KOPT-K1 (cell line): ENCODE data around the gene PATJ.
A peak's percentile ranks its signal among the peaks of the same experiment; 100 is the strongest.
"Not testable (repeated sequence)": the region's sequence is repeated elsewhere in the genome, so short reads cannot be mapped to it uniquely, and the experiment has no call there.

Experiments used
- H3K27ac ChIP-seq: fragments of 200-600 bp; sonication (generic); 2 replicates; pipeline ENCODE4 v1.5.1; 2016; ENCODE audit warnings: antibody characterized with exemption, mild to moderate bottlenecking, low read depth, low read length; ENCODE audit not compliant: poor library complexity, severe bottlenecking
- H3K36me3 ChIP-seq: fragments of 200-600 bp; sonication (generic); 2 replicates; pipeline ENCODE4 v1.5.1; 2017; ENCODE audit warnings: antibody characterized with exemption, mild to moderate bottlenecking, low read length, moderate library complexity; ENCODE audit not compliant: insufficient read depth
- H3K9me3 ChIP-seq: fragments of 200-600 bp; sonication (generic); 2 replicates; pipeline ENCODE4 v1.5.1; 2017; ENCODE audit warnings: antibody characterized with exemption, low read length, mild to moderate bottlenecking; ENCODE audit not compliant: insufficient read depth, poor library complexity, severe bottlenecking

Gene PATJ

GRCh38 chr1:61741711-61742619, at the start of gene PATJ:
Gene PATJ, plus strand, starts transcription at chr1:61742480. Its CDS starts 20,413 bp downstream, at chr1:61762893.
- Histone ChIP-seq H3K9me3 (no peaks in the 10 kb centered on the region), H3K27ac (no peak within 1 kb of the TSS), H3K36me3 (no peaks in the 10 kb centered on the region)

GRCh38 chr1:61699911-61700851, 42.1 kb upstream of the PATJ start:
- no peak overlapping the region for H3K27ac ChIP-seq
- H3K36me3 ChIP-seq, result peaks cover 80% of the 10 kb centered on the region

GRCh38 chr1:61708953-61709907, 33.0 kb upstream of the PATJ start:
- Histone ChIP-seq H3K27ac (no peak overlapping the region), H3K36me3 (peaks cover 63% of the 10 kb centered on the region), H3K9me3 (no peaks in the 10 kb centered on the region)

More at GRCh38 chr1:61699911-61700851, 42.1 kb upstream of the PATJ start:
- no peaks in the 10 kb centered on the region for H3K9me3 ChIP-seq

- H3K27ac ChIP-seq, result no peak overlapping the region
- peaks cover 61% of the 10 kb centered on the region for H3K36me3 ChIP-seq
- H3K9me3 ChIP-seq, result no peaks in the 10 kb centered on the region
Measured at GRCh38 chr1:61709908-61710289, 32.4 kb upstream of the PATJ start.

- not testable (repeated sequence) for H3K9me3 ChIP-seq, H3K27ac ChIP-seq
- H3K36me3 ChIP-seq, result peaks cover 53% of the 10 kb centered on the region
Measured at GRCh38 chr1:61711257-61711656, 31.0 kb upstream of the PATJ start.

GRCh38 chr1:61711969-61712368, 30.3 kb upstream of the PATJ start:
- H3K36me3 ChIP-seq, result peaks cover 49% of the 10 kb centered on the region
- no peak overlapping the region for H3K27ac ChIP-seq
- no peaks in the 10 kb centered on the region for H3K9me3 ChIP-seq

GRCh38 chr1:61718996-61719663, 23.1 kb upstream of the PATJ start:
- H3K36me3 ChIP-seq, result peaks cover 40% of the 10 kb centered on the region
- not testable (repeated sequence) for H3K9me3 ChIP-seq, H3K27ac ChIP-seq

GRCh38 chr1:61724506-61724812, 17.8 kb upstream of the PATJ start:
- Histone ChIP-seq H3K36me3 (peaks cover 15% of the 10 kb centered on the region), H3K9me3 (no peaks in the 10 kb centered on the region), H3K27ac (peak overlapping the region; percentile 82)

- Histone ChIP-seq H3K36me3 (peaks cover 9% of the 10 kb centered on the region), H3K27ac (peak within 1 kb of the TSS; percentile 82), H3K9me3 (no peaks in the 10 kb centered on the region)
Measured at GRCh38 chr1:61724813-61725694, 17.2 kb upstream of the PATJ start, which contains the start of gene TM2D1. Gene TM2D1, minus strand, starts transcription at chr1:61725141. Its CDS starts 21 bp downstream, at chr1:61725120.

GRCh38 chr1:61727544-61727943, 14.7 kb upstream of the PATJ start:
- Histone ChIP-seq H3K36me3 (no peaks in the 10 kb centered on the region), H3K27ac (no peak overlapping the region), H3K9me3 (no peaks in the 10 kb centered on the region)

- H3K27ac ChIP-seq, H3K36me3 ChIP-seq, H3K9me3 ChIP-seq: not testable (repeated sequence)
Measured at GRCh38 chr1:61730679-61731078, 11.6 kb upstream of the PATJ start.

- Histone ChIP-seq H3K9me3 (no peaks in the 10 kb centered on the region), H3K36me3 (no peaks in the 10 kb centered on the region), H3K27ac (no peak overlapping the region)
Measured at GRCh38 chr1:61732726-61733125, 9.6 kb upstream of the PATJ start.
